ENCODE measurements around the gene PTPRN2.
"Not testable (repeated sequence)": the region's sequence is repeated elsewhere in the genome, so short reads cannot be mapped to it uniquely, and the experiment has no call there.

- TF ChIP-seq CTCF (IDR thresholded peaks at IDR 0.05); POLR2AphosphoS5 (IDR thresholded peaks at IDR 0.05; ENCODE audit: low read depth, low read length); EP300 (IDR thresholded peaks at IDR 0.05; ENCODE audit: borderline replicate concordance in 1 of 2, low read depth in 1 of 2, low read length in 1 of 2); FOXJ3 (CRISPR knock-in tag; IDR thresholded peaks at IDR 0.05); RXRA (IDR thresholded peaks at IDR 0.05; ENCODE audit: borderline replicate concordance, low read depth); RCOR1 (IDR thresholded peaks at IDR 0.05; ENCODE audit: low read length); EZH2phosphoT487 (IDR thresholded peaks at IDR 0.05; ENCODE audit: borderline replicate concordance, low read depth); CHD2 (IDR thresholded peaks at IDR 0.05; ENCODE audit: low read length, partially characterized antibody): not testable (repeated sequence)
Measured at GRCh38 chr7:157933219-157934155, 654.1 kb downstream of the PTPRN2 start.
